CD14-positive monocyte (primary cell): ENCODE results near the gene AARSD1. TPM values are rescaled to one million over a fixed set of nuclear protein-coding genes. Genes with fewer than 3 reads are reported as not detected.
A peak's percentile ranks its signal among the peaks of the same experiment; 100 is the strongest.

Experiments used
- DNase-seq, 3 donors: peaks; one replicate each; pipeline ENCODE4 v3.0.0-alpha.2; 2011 to 2022
- H2AFZ ChIP-seq: 2 replicates; pipeline ENCODE4 v1.6.0; 2012; ENCODE audit warnings: mild to moderate bottlenecking, low read depth, low read length, inconsistent platforms; ENCODE audit not compliant: insufficient read depth, poor library complexity, severe bottlenecking
- H3K27ac ChIP-seq, 2 donors: 1 replicate in 1 of 2; 2 replicates in 1 of 2; pipeline ENCODE4 v1.5.1; 2012 to 2013; ENCODE audit warnings: low read length in 2 of 2, control low read depth in 1 of 2, inconsistent platforms in 1 of 2, low read depth in 1 of 2, mild to moderate bottlenecking in 1 of 2
- H3K27me3 ChIP-seq, 2 donors: one replicate each; pipeline versions ENCODE4 v1.6.0 to v1.6.1; 2011 to 2013; ENCODE audit warnings: low read length in 2 of 2; ENCODE audit not compliant: control insufficient read depth in 2 of 2, insufficient read depth in 2 of 2
- H3K36me3 ChIP-seq, 2 donors: replicated peaks in 1 of 2; 1 replicate in 1 of 2; 2 replicates in 1 of 2; pipeline versions ENCODE4 v1.5.1 to v1.6.1; 2012 to 2013; ENCODE audit warnings: low read length in 2 of 2, control low read depth in 1 of 2, inconsistent platforms in 1 of 2, mild to moderate bottlenecking in 1 of 2; ENCODE audit not compliant: insufficient read depth in 2 of 2, control insufficient read depth in 1 of 2
- H3K4me1 ChIP-seq, 2 donors: 1 replicate in 1 of 2; 2 replicates in 1 of 2; pipeline versions ENCODE4 v1.5.1 to v1.6.1; 2012 to 2013; ENCODE audit warnings: low read length in 2 of 2, control low read depth in 1 of 2, inconsistent platforms in 1 of 2, mild to moderate bottlenecking in 1 of 2, moderate library complexity in 1 of 2; ENCODE audit not compliant: insufficient read depth in 2 of 2, control insufficient read depth in 1 of 2
- H3K4me2 ChIP-seq: replicated peaks from 2 replicates; pipeline ENCODE3; 2012; ENCODE audit warnings: low read length, moderate library complexity, mild to moderate bottlenecking; ENCODE audit not compliant: poor library complexity, severe bottlenecking; ENCODE audit errors: extremely low read depth
- H3K4me3 ChIP-seq, 3 experiments: fragments of 200-600 bp in 1 of 3; sonication (generic) in 1 of 3; replicated peaks in 1 of 3; 1 replicate in 2 of 3; 2 replicates in 1 of 3; pipeline ENCODE4 v1.5.1; 2011 to 2013; ENCODE audit warnings: low read length in 3 of 3, mild to moderate bottlenecking in 3 of 3, control low read depth in 2 of 3, low read depth in 2 of 3, inconsistent platforms in 1 of 3, moderate library complexity in 1 of 3
- H3K79me2 ChIP-seq: 2 replicates; pipeline ENCODE4 v1.6.0; 2012; ENCODE audit warnings: mild to moderate bottlenecking, control low read depth, inconsistent platforms, low read length, moderate library complexity; ENCODE audit not compliant: insufficient read depth
- H3K9ac ChIP-seq: 2 replicates; pipeline ENCODE4 v1.6.0; 2017; ENCODE audit warnings: low read length, mild to moderate bottlenecking; ENCODE audit not compliant: insufficient read depth, poor library complexity, severe bottlenecking
- H3K9me3 ChIP-seq, 2 donors: replicated peaks in 1 of 2; 1 replicate in 1 of 2; 2 replicates in 1 of 2; pipeline versions ENCODE4 v1.5.1 to v1.6.1; 2012 to 2013; ENCODE audit warnings: low read length in 2 of 2, control low read depth in 1 of 2; ENCODE audit not compliant: control insufficient read depth in 1 of 2, insufficient read depth in 1 of 2
- H4K20me1 ChIP-seq: 2 replicates; pipeline ENCODE4 v1.6.0; 2012; ENCODE audit warnings: mild to moderate bottlenecking, low read length, control low read depth, moderate library complexity; ENCODE audit not compliant: insufficient read depth
- H3K27ac Mint-ChIP-seq, 7 donors: one replicate each; pipeline ENCODE4 v1.8.0; 2020; ENCODE audit warnings: mild to moderate bottlenecking in 7 of 7, mixed read lengths in 7 of 7, moderate library complexity in 6 of 7, inconsistent platforms in 2 of 7
- H3K27me3 Mint-ChIP-seq, 3 donors: one replicate each; pipeline ENCODE4 v1.8.0; 2021 to 2022; ENCODE audit warnings: low read depth in 3 of 3, mild to moderate bottlenecking in 3 of 3, mixed read lengths in 3 of 3, moderate library complexity in 3 of 3, inconsistent platforms in 1 of 3
- H3K36me3 Mint-ChIP-seq, 2 donors: one replicate each; pipeline ENCODE4 v1.8.0; 2020; ENCODE audit warnings: mixed read lengths in 2 of 2, inconsistent platforms in 1 of 2, mild to moderate bottlenecking in 1 of 2
- H3K4me1 Mint-ChIP-seq: one replicate; pipeline ENCODE4 v1.8.0; 2020; ENCODE audit warnings: mild to moderate bottlenecking, mixed read lengths
- H3K4me3 Mint-ChIP-seq, 2 donors: one replicate each; pipeline ENCODE4 v1.8.0; 2020; ENCODE audit warnings: mild to moderate bottlenecking in 2 of 2, mixed read lengths in 2 of 2, moderate library complexity in 1 of 2
- H3K9me3 Mint-ChIP-seq, 7 donors: one replicate each; pipeline ENCODE4 v1.8.0; 2020 to 2022; ENCODE audit warnings: mixed read lengths in 7 of 7, mild to moderate bottlenecking in 6 of 7, moderate library complexity in 6 of 7, inconsistent platforms in 2 of 7
- WGBS: methylation state at CpG from one replicate; pipeline ENCODE4 v1.1.5; 2013; ENCODE audit warnings: missing lambda C conversion rate; ENCODE audit not compliant: insufficient coverage; 5-methylcytosine and 5-hydroxymethylcytosine counted together
- intact Hi-C, 2 donors: fragments of 100-400 bp; cut with micrococcal nuclease; formaldehyde crosslinking; loops; one replicate each; pipeline versions ENCODE4 v1.15.0 to v1.15.1; 2023
- polyA plus RNA-seq, 3 donors: library from polyadenylated mRNA; depleted of rRNA in 1 of 3; unstranded in 2 of 3; stranded (reverse) in 1 of 3; fragments of 300-500 nt in 2 of 3; fragments of >200 nt in 1 of 3; fragmentation: Illumina TruSeq in 2 of 3; gene quantifications; 1 replicate in 2 of 3; 2 replicates in 1 of 3; pipeline ENCODE4 v1.2.3, GENCODE V29; 2012 to 2021
- TF ChIP-seq, protein P1 (sequence below): fragments of 200-600 bp; IDR thresholded peaks from one replicate; pipeline ENCODE4 v1.8.0; 2022; ENCODE audit warnings: antibody characterized with exemption, mild to moderate bottlenecking

Gene AARSD1
- polyA plus RNA-seq, 3 donors: 14.4 to 31.8 (median 17.4) TPM

GRCh38 chr17:42967925-42968324, 3.7 kb upstream of the AARSD1 start:
- Histone ChIP-seq H3K27ac (no peak overlapping the region), H3K9ac (no peak overlapping the region), H3K4me1 (peaks cover 9 to 10% of the 10 kb centered on the region in 2 donors), H3K79me2 (peaks cover 7% of the 10 kb centered on the region), H2AFZ (no peak overlapping the region), H4K20me1 (no peaks in the 10 kb centered on the region), H3K4me2 (no peak overlapping the region), H3K36me3 (no peaks in the 10 kb centered on the region), H3K9me3 (no peaks in the 10 kb centered on the region), H3K27me3 (no peaks in the 10 kb centered on the region), H3K4me3 (no peak overlapping the region)
- peaks cover 16% of the 10 kb centered on the region for H3K4me1 Mint-ChIP-seq
- H3K27ac Mint-ChIP-seq: no peak overlapping the region
- H3K9me3 Mint-ChIP-seq: peaks cover 0 to 2% (median 0%) of the 10 kb centered on the region in 7 donors
- TF ChIP-seq, protein P1, sequence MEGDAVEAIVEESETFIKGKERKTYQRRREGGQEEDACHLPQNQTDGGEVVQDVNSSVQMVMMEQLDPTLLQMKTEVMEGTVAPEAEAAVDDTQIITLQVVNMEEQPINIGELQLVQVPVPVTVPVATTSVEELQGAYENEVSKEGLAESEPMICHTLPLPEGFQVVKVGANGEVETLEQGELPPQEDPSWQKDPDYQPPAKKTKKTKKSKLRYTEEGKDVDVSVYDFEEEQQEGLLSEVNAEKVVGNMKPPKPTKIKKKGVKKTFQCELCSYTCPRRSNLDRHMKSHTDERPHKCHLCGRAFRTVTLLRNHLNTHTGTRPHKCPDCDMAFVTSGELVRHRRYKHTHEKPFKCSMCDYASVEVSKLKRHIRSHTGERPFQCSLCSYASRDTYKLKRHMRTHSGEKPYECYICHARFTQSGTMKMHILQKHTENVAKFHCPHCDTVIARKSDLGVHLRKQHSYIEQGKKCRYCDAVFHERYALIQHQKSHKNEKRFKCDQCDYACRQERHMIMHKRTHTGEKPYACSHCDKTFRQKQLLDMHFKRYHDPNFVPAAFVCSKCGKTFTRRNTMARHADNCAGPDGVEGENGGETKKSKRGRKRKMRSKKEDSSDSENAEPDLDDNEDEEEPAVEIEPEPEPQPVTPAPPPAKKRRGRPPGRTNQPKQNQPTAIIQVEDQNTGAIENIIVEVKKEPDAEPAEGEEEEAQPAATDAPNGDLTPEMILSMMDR: no peak
- no CpG with 5 or more reads among the region's 1 CpG for WGBS
- DNase-seq: no peak
- intact Hi-C loops: no loop called here
- peaks cover 0 to 2% (median 0%) of the 10 kb centered on the region in 3 donors for H3K27me3 Mint-ChIP-seq
- no peak overlapping the region for H3K4me3 Mint-ChIP-seq
- H3K36me3 Mint-ChIP-seq: no peaks in the 10 kb centered on the region

DNA sequence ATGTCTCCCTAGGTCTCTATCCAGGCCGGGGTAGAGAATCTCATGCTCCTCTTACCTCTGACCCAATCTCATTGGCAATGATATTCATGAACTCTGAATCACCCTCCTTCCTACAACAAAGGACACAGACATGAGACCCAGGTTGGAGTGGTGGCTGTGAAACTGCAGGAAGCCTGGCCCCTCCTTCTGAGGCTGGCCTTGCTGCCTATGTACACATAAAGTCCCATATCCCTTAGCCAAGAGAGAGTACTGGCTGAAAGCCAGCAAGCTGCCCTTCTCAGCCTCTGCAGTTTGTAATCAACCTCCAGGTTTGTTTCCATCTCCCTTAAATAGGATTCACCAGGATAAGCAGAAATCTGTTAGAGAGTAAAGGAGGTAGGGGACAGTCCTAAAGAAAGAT, 10.6 kb downstream of the AARSD1 start:
- intact Hi-C loops: no loop called here
- no CpG with 5 or more reads among the region's 1 CpG for WGBS
- Histone ChIP-seq H3K4me3 (no peak overlapping the region), H3K9me3 (no peaks in the 10 kb centered on the region), H4K20me1 (no peaks in the 10 kb centered on the region), H3K27me3 (no peaks in the 10 kb centered on the region), H3K79me2 (no peaks in the 10 kb centered on the region), H3K36me3 (peaks cover 68 to 91% of the 10 kb centered on the region in 2 donors), H3K9ac (no peak overlapping the region), H2AFZ (no peak overlapping the region), H3K27ac (no peak overlapping the region), H3K4me1 (no peaks in the 10 kb centered on the region), H3K4me2 (no peak overlapping the region)
- no peak for DNase-seq
- Mint-ChIP-seq H3K9me3 (no peaks in the 10 kb centered on the region), H3K27ac (peak overlapping the region in 1 of 7 donors; percentile 40), H3K36me3 (peaks cover 71 to 91% of the 10 kb centered on the region in 2 donors), H3K27me3 (peaks cover 0 to 2% (median 2%) of the 10 kb centered on the region in 3 donors), H3K4me3 (no peak overlapping the region), H3K4me1 (no peaks in the 10 kb centered on the region)
- TF ChIP-seq, protein P1: no peak
